Stimulated activated CD4-positive, alpha-beta T cell treated with anti-CD3 and anti-CD28 coated beads, Interleukin-15, amount 100 ng/mL, for 24 hours (primary cell): ENCODE results near the gene NBDY.
"Not testable (repeated sequence)": the region's sequence is repeated elsewhere in the genome, so short reads cannot be mapped to it uniquely, and the experiment has no call there.

Source experiments
- DNase-seq: peaks from one replicate; pipeline ENCODE4 v3.0.0-alpha.2; 2020

Gene NBDY

DNA sequence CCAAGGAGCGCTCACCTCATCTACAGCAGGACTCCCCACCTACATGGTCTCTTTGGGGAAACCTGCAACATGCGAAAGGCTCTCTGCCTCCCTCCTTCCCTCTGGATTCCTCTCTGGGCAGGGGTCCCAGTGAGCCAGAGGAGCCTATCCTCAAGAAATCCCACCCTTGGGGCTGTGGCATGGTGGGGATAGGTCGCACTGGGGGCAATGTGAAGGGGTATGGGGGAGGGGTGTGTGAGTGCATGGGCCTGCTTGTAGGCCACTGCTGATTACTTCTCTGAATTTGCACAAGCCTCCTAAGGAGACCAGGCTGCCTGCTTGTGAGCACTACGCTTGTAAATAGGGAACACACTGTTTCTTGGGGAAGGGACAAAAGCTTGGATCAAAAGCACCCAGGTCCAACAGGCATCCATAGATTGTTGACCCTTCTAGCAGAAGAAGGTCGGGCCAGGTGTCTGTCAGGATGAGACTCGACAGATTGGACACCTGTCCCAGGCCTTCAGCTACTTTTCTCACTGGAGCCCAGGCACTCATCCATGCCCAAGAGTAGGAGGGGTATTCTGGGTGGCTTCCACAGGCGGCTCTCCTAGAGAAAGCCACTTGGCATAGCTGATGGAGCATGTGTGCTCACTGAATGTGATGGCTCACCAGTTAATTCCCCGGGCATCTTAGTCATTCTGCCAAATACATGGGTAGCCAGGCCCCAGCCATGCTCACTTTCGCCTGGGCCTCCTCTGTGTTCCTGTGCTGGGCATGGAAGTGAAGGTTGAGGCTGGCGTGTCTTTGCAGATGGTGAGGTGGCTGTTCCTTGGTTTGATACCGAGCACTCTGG is 75.0 kb downstream of the NBDY start:
- DNase-seq = no peak

DNA sequence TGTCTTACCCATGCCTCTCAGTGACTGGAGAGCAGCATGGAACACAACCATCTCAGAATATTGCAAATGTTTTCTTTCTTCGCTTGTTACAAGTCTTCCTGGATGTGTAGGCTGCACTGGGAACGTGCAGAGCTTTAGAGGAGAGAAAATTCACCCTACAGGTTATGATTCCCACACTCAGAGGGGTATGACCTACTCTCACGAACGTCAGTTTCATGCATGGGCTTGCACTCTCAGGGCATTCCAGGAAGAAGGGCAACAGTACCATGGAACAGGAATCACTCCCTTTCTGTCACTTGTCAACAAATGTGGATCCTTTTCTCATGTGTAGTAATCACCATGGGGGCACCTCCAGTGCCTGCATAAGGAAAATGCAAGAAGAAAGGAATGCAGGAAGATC is 75.8 kb downstream of the NBDY start:
- no peak for DNase-seq

DNA sequence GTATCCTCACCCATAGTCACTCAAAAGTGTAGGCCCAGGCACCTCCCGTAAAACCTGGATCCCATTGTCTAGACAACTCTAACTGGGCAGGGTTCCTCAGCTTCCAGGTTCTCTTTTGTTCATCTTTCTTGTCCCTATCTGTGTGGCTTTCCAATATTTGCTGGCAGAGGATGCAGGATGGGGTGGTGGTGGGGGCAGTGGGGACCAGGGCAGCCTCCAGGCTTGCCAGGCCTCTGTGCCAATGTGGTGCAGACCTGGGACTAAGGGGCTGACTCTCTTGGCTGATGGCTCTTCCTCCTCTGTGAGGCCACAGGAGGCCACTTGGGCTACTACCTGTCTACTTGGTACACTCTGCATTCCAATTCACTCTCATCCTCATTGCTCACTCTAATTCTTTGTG is 76.4 kb downstream of the NBDY start:
- DNase-seq = no peak

DNA sequence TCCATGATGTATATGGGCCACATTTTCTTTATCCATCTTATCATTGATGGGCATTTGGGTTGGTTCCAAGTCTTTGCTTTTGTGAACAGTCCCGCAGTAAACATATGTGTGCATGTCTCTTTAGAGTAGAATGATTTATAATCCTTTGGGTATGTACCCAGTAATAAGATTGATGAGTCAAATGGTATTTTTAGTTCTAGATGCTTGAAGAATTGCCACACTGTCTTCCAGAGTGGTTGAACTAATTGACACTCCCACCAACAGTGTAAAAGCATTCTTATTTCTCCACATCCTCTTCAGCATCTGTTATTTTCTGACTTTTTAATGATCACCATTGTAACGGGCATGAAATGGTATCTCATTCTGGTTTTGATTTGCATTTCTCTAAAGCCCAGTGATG is 77.1 kb downstream of the NBDY start:
- not testable (repeated sequence) for DNase-seq

DNA sequence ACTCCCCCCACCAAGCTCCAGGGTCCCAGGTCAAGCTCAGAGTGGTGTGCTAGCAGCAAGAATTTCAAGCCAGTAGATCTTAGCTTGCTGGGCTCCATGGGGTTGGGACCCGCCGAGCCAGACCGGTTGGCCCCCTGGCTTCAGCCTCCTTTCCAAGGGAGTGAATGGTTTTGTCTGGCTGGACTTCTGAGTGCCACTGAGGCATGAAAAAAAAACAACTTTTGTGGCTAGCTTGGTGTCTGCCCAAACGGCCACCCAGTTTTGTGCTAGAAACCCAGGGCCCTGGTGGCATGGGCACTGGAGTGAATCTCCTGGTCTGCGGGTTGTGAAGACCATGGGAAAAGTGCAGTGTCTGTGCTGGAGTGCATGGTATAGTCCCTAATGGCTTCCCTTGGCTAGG is 82.6 kb downstream of the NBDY start:
- no peak for DNase-seq

DNA sequence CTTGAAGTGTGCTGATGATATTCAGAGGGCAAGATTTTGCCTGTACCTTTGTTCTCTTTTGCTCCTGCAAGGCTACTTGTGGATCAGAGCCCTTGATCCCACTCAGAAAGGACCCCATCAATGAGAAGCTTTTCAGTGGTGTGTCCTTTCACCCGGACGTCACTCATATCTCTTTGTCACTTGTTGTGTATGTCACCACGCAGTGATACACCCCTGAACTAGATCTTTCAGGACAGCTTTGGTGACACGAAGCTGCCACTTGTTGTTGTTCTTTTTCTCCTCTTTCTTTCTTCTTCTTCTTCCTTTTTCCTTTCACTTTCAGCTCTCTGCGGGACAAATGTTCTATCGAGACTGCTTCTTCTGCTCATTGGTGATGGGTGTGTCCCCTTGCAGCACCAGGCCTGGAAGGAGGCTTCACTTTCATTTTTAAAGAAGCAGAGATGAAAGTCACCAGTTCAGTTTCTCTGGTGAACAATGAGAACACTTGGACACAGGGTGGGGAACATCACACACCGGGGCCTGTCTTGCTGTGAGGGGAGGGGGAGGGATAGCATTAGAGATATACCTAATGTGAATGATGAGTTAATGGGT is 83.6 kb downstream of the NBDY start:
- peak; percentile 31 for DNase-seq

DNA sequence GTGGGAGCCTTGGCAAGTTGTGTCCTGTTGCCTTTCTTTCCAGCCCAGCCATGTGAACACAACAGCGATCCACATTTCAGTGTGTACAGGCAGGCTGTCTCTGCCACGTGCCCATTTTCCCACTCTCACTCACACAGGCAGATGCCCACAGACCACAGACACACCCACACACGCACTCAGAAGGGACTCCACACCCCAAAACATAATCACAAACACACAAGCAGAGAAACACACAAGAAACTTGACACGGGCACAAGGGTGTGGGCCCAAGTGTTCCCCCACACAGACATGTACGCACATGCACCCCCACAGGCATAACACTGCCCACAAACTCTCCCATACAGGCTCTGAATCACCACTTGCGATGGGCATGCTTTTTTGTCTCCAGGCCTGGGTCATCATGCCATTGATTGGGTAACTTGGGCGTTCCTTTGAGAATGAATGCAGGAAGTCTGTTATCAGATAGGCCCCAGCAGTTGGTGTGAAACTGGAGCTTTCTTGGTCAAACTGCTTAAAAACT is 84.3 kb downstream of the NBDY start:
- peak; percentile 47 for DNase-seq

DNA sequence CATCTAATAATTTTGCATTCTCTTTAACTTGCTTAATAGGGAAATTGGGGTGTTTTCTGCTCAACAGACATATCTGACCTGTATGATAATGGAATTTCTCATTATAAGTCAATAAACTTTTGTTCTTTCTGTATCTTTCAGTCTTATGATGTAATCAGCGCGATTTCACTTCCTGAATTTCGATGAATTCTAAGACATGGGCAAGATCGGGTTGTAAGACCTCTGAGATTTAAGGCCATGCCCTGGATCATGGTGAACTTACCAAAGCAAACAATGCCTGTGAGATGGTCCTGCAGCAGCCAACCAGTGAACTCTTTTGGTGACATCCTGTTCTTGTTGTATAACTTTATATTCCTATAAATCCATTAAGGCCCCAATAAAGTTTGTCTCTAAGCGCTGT is 88.1 kb downstream of the NBDY start:
- no peak for DNase-seq

DNA sequence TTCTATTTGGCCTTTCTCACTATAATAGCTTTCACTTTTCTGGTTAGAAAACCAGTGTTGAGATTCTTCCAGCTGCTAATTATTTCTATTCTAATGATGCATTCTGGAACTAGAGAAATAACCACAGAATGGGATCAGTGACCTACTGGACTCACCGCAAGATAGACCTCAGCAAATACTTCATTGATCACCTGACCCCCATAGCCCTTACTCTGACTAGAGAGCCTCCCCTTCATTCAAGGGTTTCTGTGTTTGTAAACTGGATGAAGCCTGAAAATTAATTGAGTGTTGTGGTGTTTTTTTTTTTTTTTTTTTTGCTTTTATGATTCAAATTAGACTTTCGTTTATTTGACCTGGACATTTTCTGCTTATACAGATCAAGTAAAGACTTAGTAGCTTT is 97.0 kb downstream of the NBDY start:
- DNase-seq = no peak

DNA sequence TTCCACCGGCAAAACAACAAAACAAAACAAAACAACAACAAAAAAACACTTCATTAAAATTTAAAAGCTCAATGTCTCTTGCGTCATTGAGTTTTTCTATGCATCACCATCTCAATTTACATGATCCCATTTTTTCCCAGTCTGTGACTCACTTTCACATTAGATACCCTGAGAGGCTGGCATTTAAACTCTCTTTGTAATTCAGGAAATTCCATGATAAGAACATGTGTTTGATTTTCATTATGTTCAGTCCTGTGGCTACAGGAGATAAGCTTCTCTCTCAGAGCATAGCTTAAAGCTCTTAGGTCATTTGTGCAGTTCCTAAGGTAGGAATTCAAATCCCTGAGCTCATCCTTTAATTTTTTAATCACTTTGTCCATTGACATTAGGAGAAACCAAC is 104.6 kb downstream of the NBDY start:
- no peak for DNase-seq

DNA sequence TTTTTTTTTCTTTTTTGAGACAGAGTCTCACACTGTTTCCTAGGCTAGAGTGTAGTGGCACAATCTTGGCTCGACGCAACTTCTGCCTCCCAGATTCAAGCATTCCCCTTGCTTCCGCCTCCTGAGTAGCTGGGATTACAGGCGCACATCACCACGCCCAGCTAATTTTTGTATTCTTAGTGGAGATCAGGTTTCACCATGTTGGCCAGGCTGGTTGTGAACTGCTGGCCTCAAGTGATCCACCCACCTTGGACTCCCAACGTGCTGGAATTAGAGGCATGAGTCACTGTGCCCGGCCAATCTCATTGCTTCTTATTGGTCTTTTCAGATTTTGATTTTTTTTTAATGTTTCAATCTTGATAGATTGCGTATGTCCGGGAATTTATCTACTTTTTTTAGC is 124.4 kb downstream of the NBDY start:
- no peak for DNase-seq

DNA sequence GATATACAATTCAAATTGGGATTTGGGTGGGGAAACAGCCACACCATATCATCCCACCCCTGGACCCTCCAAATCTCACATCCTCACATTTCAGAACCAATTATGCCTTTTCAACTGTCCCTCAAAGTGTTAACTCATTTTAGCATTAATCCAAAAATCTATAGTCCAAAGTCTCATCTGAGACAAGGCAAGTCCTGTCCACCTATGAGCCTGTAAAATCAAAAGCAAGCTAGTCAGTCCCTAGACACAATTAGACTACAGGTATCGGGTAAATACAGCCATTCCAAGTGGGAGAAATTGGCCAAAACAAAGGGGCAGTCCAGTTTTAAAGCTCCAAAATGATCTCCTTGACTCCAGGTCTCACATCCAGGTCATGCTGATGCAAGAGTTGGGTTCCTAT is 128.0 kb downstream of the NBDY start:
- DNase-seq = no peak

DNA sequence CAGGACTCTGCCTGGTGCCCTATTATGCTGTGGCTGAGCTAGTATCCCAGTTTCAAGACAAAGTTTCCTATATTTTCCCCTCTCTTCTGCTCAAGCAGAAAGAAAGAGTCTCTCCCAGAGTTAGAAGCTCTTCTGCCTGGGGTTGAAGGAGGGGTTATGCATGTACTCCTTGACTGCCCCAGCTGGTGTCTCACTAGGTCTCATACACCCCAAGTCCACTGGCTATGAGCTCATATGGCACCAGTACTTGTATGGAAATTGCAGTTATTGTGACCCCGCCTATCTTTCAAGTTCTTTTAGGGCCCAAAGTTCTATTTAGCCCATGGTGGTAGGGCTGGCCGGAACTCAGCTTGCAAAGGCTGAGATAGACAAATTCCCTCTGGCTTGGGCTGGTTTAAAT is 131.8 kb downstream of the NBDY start:
- DNase-seq = no peak
